ENCODE results near the gene GRB2.

- no peak for TF ChIP-seq YY1 (IDR thresholded peaks at IDR 0.05; ENCODE audit: insufficient read depth, insufficient read length)
- no peak for TF ChIP-seq ZNF274 (IDR thresholded peaks at IDR 0.05; ENCODE audit: low read depth, low read length)
- no peak for TF ChIP-seq SUZ12 (IDR thresholded peaks at IDR 0.05; ENCODE audit: extremely low read depth, insufficient read depth, insufficient read length)
Measured at GRCh38 chr17:75406222-75406615, 741 bp upstream of the GRB2 start.
